Liver (tissue), 9 donors: ENCODE results near the gene ITGA5. TPM values are rescaled to one million over a fixed set of nuclear protein-coding genes. Genes with fewer than 3 reads are reported as not detected.

Source experiments
- DNase-seq: peaks from one replicate; pipeline ENCODE4 v3.0.0-alpha.2; 2017; ENCODE audit warnings: low spot score
- H3K27ac ChIP-seq, 2 donors: one replicate each; pipeline ENCODE4 v1.7.0; 2013; ENCODE audit warnings: inconsistent platforms in 2 of 2, low read length in 2 of 2, control low read depth in 1 of 2, low read depth in 1 of 2, mild to moderate bottlenecking in 1 of 2
- H3K27me3 ChIP-seq, 4 donors: one replicate each; pipeline versions ENCODE4 v1.6.1 to v1.7.0; 2013; ENCODE audit warnings: low read length in 3 of 4, inconsistent platforms in 1 of 4, mild to moderate bottlenecking in 1 of 4, moderate library complexity in 1 of 4; ENCODE audit not compliant: control insufficient read depth in 4 of 4, insufficient read depth in 4 of 4
- H3K36me3 ChIP-seq, 4 donors: one replicate each; pipeline versions ENCODE4 v1.6.1 to v1.7.0; 2013; ENCODE audit warnings: low read length in 3 of 4, mild to moderate bottlenecking in 3 of 4, low read depth in 1 of 4, moderate library complexity in 1 of 4; ENCODE audit not compliant: control insufficient read depth in 4 of 4, insufficient read depth in 3 of 4
- H3K4me1 ChIP-seq, 4 donors: one replicate each; pipeline versions ENCODE4 v1.6.1 to v1.7.0; 2013; ENCODE audit warnings: low read length in 3 of 4, mild to moderate bottlenecking in 3 of 4, moderate library complexity in 1 of 4; ENCODE audit not compliant: control insufficient read depth in 4 of 4, insufficient read depth in 4 of 4
- H3K4me3 ChIP-seq, 3 donors: one replicate each; pipeline versions ENCODE4 v1.6.1 to v1.7.0; 2013; ENCODE audit warnings: low read length in 3 of 3, control low read depth in 1 of 3, low read depth in 1 of 3, mild to moderate bottlenecking in 1 of 3
- H3K9ac ChIP-seq, 2 donors: one replicate each; pipeline ENCODE4 v1.7.0; 2013; ENCODE audit warnings: low read length in 2 of 2, mild to moderate bottlenecking in 2 of 2, moderate library complexity in 2 of 2, control low read depth in 1 of 2, low read depth in 1 of 2
- H3K9me3 ChIP-seq, 4 donors: one replicate each; pipeline versions ENCODE4 v1.6.1 to v1.7.0; 2013; ENCODE audit warnings: low read length in 3 of 4; ENCODE audit not compliant: control insufficient read depth in 4 of 4
- ATF3 ChIP-seq: IDR thresholded peaks from 2 replicates; pipeline ENCODE4 v1.6.1; 2016; ENCODE audit warnings: antibody characterized with exemption
- CTCF ChIP-seq: fragments of 150-350 bp; IDR thresholded peaks from 2 replicates; pipeline ENCODE4 v1.5.1; 2017; ENCODE audit warnings: improper control_type of control experiment, low read depth, low read length; ENCODE audit not compliant: missing input control
- EGR1 ChIP-seq, 2 donors: IDR thresholded peaks; 2 replicates each; pipeline ENCODE4 v1.6.1; 2016 to 2018; ENCODE audit warnings: antibody characterized with exemption in 2 of 2, low read depth in 2 of 2
- FOXA2 ChIP-seq: IDR thresholded peaks from 2 replicates; pipeline ENCODE4 v1.6.1; 2016; ENCODE audit warnings: antibody characterized with exemption
- HNF4A ChIP-seq, 2 donors: conservative IDR thresholded peaks; 2 replicates each; pipeline ENCODE4 v1.6.1; 2016; ENCODE audit warnings: antibody characterized with exemption in 2 of 2, mild to moderate bottlenecking in 2 of 2
- HNF4G ChIP-seq: IDR thresholded peaks from 2 replicates; pipeline ENCODE4 v1.6.1; 2016; ENCODE audit warnings: antibody characterized with exemption
- JUND ChIP-seq, 2 donors: IDR thresholded peaks; 2 replicates each; pipeline ENCODE4 v1.6.1; 2016; ENCODE audit warnings: antibody characterized with exemption in 2 of 2
- MAX ChIP-seq: IDR thresholded peaks from 2 replicates; pipeline ENCODE4 v1.6.1; 2016; ENCODE audit warnings: antibody characterized with exemption
- RAD21 ChIP-seq, 2 donors: IDR thresholded peaks; 2 replicates each; pipeline ENCODE4 v1.6.1; 2016; ENCODE audit warnings: antibody characterized with exemption in 2 of 2, mild to moderate bottlenecking in 2 of 2
- RXRA ChIP-seq, 2 donors: IDR thresholded peaks; 2 replicates each; pipeline ENCODE4 v1.6.1; 2017 to 2018; ENCODE audit warnings: antibody characterized with exemption in 2 of 2, mild to moderate bottlenecking in 1 of 2
- YY1 ChIP-seq: IDR thresholded peaks from 2 replicates; pipeline ENCODE4 v1.6.1; 2016; ENCODE audit warnings: antibody characterized with exemption, mild to moderate bottlenecking
- ZBTB33 ChIP-seq: IDR thresholded peaks from 2 replicates; pipeline ENCODE4 v1.6.1; 2016; ENCODE audit warnings: antibody characterized with exemption
- WGBS: extraction: QIAGEN DNeasy Blood & Tissue Kit; methylation state at CpG from one replicate; pipeline ENCODE4 v1.1.7; 2013; 5-methylcytosine and 5-hydroxymethylcytosine counted together
- polyA plus RNA-seq, 2 donors: library from polyadenylated mRNA; stranded (reverse) in 1 of 2; unstranded in 1 of 2; fragments of 200-250 nt in 1 of 2; fragments of >200 nt in 1 of 2; fragmentation: Nextera tagmentation in 1 of 2; extraction: Ambion mirVana in 1 of 2; gene quantifications; one replicate each; pipeline versions ENCODE4 v1.2.1 to v1.2.3, GENCODE V29; 2013 to 2015
- total RNA-seq, 2 donors: library from RNA; depleted of rRNA; stranded (reverse); fragments of >200 nt; gene quantifications; one replicate each; pipeline ENCODE4 v1.2.3, GENCODE V29; 2014
- donor health status: healthy.
- donor health status: healthy.
- donor health status: healthy.
- donor health status: healthy.
- donor health status: healthy.

The ITGA5 gene
- total and polyA plus RNA-seq, 4 donors: 26.6 to 60.7 (median 39.6) TPM

- no peaks in the 10 kb centered on the region for H3K9me3 ChIP-seq
- TF ChIP-seq HNF4G (no peak), JUND (IDR thresholded peaks at IDR 0.05) (no peak)
- WGBS: 74% methylated on average over 2 of the region's 2 CpGs
- H3K36me3 ChIP-seq: no peaks in the 10 kb centered on the region
- no peak for DNase-seq
- H3K4me1 ChIP-seq: peaks cover 0 to 15% (median 8%) of the 10 kb centered on the region in 4 donors
- no peak overlapping the region for H3K4me3 ChIP-seq
- H3K27ac ChIP-seq: no peak overlapping the region
- H3K9ac ChIP-seq: no peak overlapping the region
- H3K27me3 ChIP-seq: no peaks in the 10 kb centered on the region
Observed at GRCh38 chr12:54442099-54442498, 23.0 kb upstream of the ITGA5 start.

GRCh38 chr12:54439521-54440255, 20.6 kb upstream of the ITGA5 start:
- H3K27ac ChIP-seq: peak overlapping the region in 1 of 2 donors; percentile 52
- H3K4me3 ChIP-seq: no peak overlapping the region
- H3K36me3 ChIP-seq: no peaks in the 10 kb centered on the region
- H3K4me1 ChIP-seq: peaks cover 1 to 29% (median 10%) of the 10 kb centered on the region in 4 donors
- no peak overlapping the region for H3K9ac ChIP-seq
- H3K9me3 ChIP-seq: no peaks in the 10 kb centered on the region
- TF ChIP-seq HNF4A (conservative IDR thresholded peaks at IDR 0.05): no peak
- TF ChIP-seq HNF4G: no peak
- TF ChIP-seq ATF3: no peak
- TF ChIP-seq RAD21 (IDR thresholded peaks at IDR 0.05): peak; percentile 99
- no peak for TF ChIP-seq RXRA (IDR thresholded peaks at IDR 0.05)
- peak; percentile 63 for TF ChIP-seq MAX
- TF ChIP-seq YY1: no peak
- peak; percentile 91 for TF ChIP-seq CTCF
- DNase-seq: no peak
- H3K27me3 ChIP-seq: no peaks in the 10 kb centered on the region
- WGBS: 42% methylated on average over 10 of the region's 10 CpGs

GRCh38 chr12:54439096-54439495, 20.0 kb upstream of the ITGA5 start:
- no peaks in the 10 kb centered on the region for H3K9me3 ChIP-seq
- H3K36me3 ChIP-seq: no peaks in the 10 kb centered on the region
- no peak overlapping the region for H3K9ac ChIP-seq
- no peak for DNase-seq
- H3K4me3 ChIP-seq: no peak overlapping the region
- peaks cover 2 to 29% (median 10%) of the 10 kb centered on the region in 4 donors for H3K4me1 ChIP-seq
- WGBS: 68% methylated on average over 1 of the region's 1 CpG
- TF ChIP-seq EGR1 (IDR thresholded peaks at IDR 0.05; ENCODE audit: low read depth in 2 of 2) (no peak), ZBTB33 (no peak), MAX (no peak), HNF4A (conservative IDR thresholded peaks at IDR 0.05) (no peak), JUND (IDR thresholded peaks at IDR 0.05) (no peak), FOXA2 (no peak), YY1 (no peak), ATF3 (no peak)
- H3K27me3 ChIP-seq: no peaks in the 10 kb centered on the region
- peak overlapping the region in 1 of 2 donors; percentile 52 for H3K27ac ChIP-seq
